ENCODE measurements around the gene MSI2. TPM values are rescaled to one million over a fixed set of nuclear protein-coding genes. Genes with fewer than 3 reads are reported as not detected.

MSI2 gene
- total RNA-seq, 1 donor: 12.6 TPM

DNA sequence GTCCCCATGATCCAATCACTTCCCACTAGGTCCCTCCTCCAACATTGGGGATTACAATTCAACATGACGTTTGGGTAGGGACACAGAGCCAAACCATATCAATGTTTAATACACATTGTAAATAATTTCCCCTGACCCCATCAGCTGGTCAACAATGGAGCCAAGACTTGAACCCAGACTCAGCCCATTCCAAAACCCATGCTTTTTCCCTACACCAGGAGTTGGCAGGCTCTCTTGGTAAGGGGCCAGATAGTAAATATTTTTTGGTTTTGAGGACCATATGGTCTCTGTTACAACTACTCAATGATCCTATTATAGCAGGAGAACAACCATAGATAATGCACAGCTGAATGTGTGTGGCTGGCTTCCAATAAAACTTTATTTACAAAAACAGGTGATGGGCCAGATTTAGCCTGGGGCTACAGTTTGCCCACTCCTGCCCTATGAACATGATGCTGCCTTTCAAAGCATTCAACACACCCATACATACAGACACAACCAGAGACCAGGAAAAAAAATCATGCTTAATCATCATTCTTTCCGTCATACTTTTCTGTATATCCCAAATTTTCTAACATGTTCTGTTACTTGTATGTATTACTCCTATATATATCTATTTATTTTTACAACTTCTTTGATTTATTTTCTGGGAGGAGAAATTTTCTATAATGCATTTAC, 22.1 kb upstream of the MSI2 start:
- TF ChIP-seq, protein P1, sequence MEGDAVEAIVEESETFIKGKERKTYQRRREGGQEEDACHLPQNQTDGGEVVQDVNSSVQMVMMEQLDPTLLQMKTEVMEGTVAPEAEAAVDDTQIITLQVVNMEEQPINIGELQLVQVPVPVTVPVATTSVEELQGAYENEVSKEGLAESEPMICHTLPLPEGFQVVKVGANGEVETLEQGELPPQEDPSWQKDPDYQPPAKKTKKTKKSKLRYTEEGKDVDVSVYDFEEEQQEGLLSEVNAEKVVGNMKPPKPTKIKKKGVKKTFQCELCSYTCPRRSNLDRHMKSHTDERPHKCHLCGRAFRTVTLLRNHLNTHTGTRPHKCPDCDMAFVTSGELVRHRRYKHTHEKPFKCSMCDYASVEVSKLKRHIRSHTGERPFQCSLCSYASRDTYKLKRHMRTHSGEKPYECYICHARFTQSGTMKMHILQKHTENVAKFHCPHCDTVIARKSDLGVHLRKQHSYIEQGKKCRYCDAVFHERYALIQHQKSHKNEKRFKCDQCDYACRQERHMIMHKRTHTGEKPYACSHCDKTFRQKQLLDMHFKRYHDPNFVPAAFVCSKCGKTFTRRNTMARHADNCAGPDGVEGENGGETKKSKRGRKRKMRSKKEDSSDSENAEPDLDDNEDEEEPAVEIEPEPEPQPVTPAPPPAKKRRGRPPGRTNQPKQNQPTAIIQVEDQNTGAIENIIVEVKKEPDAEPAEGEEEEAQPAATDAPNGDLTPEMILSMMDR (IDR thresholded peaks at IDR 0.05; ENCODE audit: insufficient read depth, low read length): no peak
- H3K4me3 ChIP-seq (ENCODE audit: low read depth, low read length): no peak overlapping the region
- DNase-seq (ENCODE audit: low read depth): no peak

DNA sequence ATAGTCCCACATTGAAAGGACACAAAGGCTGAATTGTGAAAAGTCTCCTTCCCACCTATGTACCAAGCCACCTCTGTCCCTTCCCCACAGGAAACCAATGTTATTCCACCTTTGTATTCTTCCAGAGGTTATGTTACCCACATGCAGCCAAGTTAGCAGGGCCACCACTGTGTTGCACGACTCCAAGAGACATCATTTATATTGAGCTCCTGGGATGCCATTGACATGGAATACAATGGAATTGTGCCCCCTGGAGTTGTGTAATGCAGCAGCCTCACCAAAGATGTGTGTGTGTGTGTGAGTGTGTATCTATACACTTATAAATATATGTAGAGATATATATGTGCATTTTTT, 21.6 kb upstream of the MSI2 start:
- TF ChIP-seq, protein P1 (IDR thresholded peaks at IDR 0.05; ENCODE audit: insufficient read depth, low read length): no peak
- no peak overlapping the region for H3K4me3 ChIP-seq (ENCODE audit: low read depth, low read length)

DNA sequence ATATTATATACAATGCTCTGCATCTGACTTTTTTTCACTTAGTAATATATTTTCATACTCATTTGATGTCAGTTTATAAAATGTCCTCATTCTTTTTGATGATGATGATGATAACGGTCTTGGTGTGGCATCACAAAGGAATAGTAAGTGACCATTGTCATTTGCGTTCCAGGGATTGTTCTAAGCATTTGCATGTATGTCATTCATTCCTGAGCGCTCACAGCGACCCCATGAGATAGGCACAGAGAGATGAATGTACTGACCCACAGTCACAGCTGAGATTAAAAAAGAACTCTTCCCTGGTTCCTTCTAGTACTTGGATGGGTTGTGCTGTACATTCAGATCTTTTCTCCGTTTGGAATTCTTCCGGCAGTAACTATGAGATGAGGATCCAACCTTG, 21.2 kb upstream of the MSI2 start:
- TF ChIP-seq, protein P1 (IDR thresholded peaks at IDR 0.05; ENCODE audit: insufficient read depth, low read length): no peak
- DNase-seq (ENCODE audit: low read depth): no peak
- H3K4me3 ChIP-seq (ENCODE audit: low read depth, low read length): no peak overlapping the region

More for the DNA sequence above, 21.6 kb upstream of the MSI2 start:
- DNase-seq (ENCODE audit: low read depth): no peak

DNA sequence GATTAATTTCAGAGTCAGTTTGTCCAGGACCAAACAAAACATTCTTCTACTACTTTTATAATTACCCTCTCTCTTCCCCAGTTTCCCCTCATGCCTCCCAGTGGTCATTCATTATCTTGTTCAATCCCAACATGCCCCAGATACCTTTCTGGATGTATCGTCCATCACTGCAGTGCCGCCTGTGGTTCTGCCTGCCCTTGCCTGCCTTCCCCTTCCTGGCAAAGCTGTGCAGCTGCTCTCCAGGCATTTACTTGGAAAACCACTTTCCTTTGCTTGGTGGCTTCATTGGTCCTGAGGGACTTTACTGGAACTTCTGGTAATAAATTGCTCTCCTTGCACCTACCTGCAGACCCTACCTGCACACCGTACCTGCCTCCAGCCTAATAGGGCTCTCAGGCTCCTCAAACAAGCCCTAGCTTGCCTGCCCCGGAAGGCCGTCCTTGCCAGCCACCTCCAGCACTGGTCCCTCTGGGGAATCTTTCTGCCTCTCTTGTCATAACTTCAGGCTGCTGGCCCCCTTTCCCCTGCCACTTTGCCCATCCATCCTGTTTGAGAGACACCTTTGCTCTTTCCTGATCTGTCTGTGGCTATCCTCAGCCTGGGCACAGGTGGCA, 19.5 kb upstream of the MSI2 start:
- TF ChIP-seq, protein P1 (IDR thresholded peaks at IDR 0.05; ENCODE audit: insufficient read depth, low read length): no peak
- H3K4me3 ChIP-seq (ENCODE audit: low read depth, low read length): no peak overlapping the region
- no peak for DNase-seq (ENCODE audit: low read depth)

DNA sequence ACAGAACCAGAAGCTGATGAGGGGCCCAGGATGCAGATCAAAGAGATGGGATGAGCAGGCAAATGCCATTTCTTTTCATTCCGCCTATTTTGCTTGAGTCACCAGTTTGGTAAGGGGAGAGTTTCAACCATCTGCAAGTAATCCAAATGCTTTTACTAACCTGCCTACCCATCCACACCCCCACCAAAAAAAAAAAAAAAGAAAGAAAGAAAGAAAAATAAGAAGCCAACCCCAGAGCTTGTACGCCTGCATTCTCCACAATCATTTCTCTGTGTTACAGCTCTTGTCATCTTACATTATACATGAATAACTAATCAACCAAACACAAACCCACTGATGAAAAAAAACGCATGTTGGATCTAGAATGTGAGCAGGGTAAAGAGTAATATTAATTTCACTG, 15.7 kb upstream of the MSI2 start:
- no peak overlapping the region for H3K4me3 ChIP-seq (ENCODE audit: low read depth, low read length)
- DNase-seq (ENCODE audit: low read depth): no peak
- TF ChIP-seq, protein P1 (IDR thresholded peaks at IDR 0.05; ENCODE audit: insufficient read depth, low read length): no peak

DNA sequence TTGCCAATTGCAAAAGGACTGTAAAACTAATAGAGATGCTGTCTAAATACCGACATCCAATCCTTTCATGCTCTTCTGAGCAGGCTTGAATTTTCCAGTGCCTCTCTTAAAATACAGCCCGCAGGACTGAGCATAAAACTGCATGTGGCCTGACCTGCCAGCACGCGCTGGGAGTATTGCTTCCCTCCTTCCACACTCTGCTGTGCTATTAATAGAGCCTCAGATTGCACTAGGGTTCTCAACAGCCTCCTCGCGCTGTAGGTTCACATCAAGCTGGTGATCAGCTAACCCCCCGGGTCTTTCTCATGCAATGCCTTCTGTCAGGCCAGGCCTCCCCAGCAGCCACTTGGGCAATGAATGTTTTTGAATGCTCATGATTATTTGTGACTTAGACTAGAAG, 14.2 kb upstream of the MSI2 start:
- no peak for DNase-seq (ENCODE audit: low read depth)
- TF ChIP-seq, protein P1 (IDR thresholded peaks at IDR 0.05; ENCODE audit: insufficient read depth, low read length): no peak

More for the DNA sequence above, 14.2 kb upstream of the MSI2 start:
- H3K4me3 ChIP-seq (ENCODE audit: low read depth, low read length): no peak overlapping the region

All from fibroblast of the aortic adventitia (primary cell).